IPS-18c (cell line): ENCODE data around the gene BBS7.

Experiments
- H3K4me3 ChIP-seq: 2 replicates; pipeline ENCODE4 v1.7.0; 2013; ENCODE audit warnings: low read depth, mild to moderate bottlenecking, low read length, moderate library complexity; ENCODE audit not compliant: insufficient read depth
- H3K9me3 ChIP-seq: one replicate; pipeline ENCODE4 v1.6.1; 2013; ENCODE audit warnings: mild to moderate bottlenecking, low read length, moderate library complexity; ENCODE audit not compliant: control insufficient read depth, insufficient read depth

BBS7 gene

DNA sequence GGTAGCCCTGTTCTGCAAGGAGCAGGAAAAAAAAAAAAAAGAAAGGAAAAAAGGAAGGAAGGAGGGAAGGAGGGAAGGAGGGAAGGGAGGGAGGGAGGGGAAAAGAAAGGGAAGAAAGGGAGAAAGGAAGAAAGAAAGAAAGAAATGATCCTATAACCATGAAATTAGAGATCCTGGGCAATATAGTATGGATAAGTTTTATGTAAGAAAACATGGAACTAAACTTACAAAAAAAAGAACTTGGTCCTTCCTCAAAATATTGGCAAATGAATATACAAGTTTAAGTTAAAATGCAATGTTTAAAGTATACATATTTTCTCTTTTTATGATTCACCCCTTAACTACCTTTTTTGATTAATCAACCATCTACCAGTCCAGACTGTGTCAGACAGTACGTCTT lies 18.9 kb downstream of the BBS7 start:
- Histone ChIP-seq H3K4me3 (no peak overlapping the region), H3K9me3 (no peaks in the 10 kb centered on the region)

DNA sequence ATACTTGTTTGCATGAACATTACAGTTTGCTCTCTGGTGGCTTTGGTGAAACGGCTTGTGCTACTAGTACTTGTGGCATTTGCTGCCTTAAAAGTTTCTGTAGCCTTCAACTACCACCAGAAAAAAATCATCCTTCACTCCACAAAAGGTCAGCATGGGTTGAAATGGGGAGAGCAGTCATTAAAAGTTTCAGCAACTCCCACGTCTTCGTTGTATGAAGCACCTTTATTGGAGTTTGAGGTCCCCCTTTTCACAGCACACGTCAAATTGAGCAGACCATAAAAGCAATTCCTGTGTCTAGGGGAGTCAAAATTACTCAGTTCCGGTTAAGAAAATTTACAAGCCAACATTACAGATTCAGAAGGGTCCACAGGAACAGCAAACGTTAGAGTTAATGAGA lies 23.6 kb downstream of the BBS7 start:
- H3K4me3 ChIP-seq: no peak overlapping the region

DNA sequence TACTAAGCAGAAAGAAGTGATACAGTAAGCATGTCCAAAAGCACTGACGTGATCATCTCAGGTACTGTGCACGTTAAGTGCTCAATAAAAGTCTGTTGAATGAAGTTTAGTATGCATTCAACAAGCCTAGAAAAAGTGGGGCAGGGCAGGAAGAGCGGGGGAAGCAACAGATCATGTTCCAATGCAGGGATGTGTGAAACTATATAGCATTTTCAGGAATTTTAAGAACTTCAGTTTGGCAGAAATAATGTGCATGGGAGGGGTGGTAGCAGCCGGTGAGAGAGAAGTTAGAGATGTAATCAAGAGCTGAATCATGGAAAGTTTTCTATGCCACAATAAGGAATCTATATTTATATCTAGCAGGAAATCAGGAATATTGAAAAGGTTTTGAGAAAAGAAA lies 27.4 kb downstream of the BBS7 start:
- Histone ChIP-seq H3K4me3 (no peak overlapping the region), H3K9me3 (no peaks in the 10 kb centered on the region)

More for the DNA sequence above, 23.6 kb downstream of the BBS7 start:
- H3K9me3 ChIP-seq: no peaks in the 10 kb centered on the region

DNA sequence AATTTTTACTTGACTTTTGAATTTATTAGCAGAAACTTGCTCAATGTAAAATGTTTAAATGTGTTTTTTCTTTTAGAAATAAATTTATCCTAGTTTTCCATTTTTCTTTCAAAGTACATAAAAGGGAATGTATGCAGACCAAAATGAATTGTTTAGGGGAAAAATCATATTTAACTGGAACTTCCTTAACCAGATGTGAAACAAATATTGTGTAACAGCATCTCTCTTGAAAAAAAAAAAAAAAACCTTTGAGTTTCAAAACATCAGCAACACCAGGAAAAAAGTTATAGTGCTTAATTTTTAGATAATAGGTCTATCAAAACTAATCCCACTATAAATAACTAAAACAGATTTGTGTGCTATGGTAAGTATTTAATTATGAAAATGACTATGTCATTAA lies 32.1 kb downstream of the BBS7 start:
- Histone ChIP-seq H3K9me3 (no peaks in the 10 kb centered on the region), H3K4me3 (no peak overlapping the region)

DNA sequence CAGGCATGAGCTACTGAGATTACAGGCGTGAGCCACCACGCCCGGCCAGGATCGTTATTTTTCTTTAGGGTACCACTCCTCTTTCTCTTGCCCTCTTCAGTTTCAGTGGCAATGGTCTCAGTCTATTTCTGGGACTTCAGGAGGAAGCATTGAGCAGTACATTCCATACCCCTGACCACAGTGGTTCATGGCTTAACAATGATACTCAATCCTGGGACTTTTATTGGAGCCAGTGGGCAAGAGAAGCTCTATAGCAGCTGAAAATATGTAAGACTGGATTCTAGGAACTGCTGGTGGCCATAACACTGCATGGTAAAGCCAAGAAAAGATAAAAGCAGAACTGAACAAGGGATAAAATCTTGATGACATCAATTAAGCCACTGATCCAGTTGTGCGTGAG lies 40.8 kb downstream of the BBS7 start:
- H3K9me3 ChIP-seq: no peaks in the 10 kb centered on the region
- H3K4me3 ChIP-seq: no peak overlapping the region

DNA sequence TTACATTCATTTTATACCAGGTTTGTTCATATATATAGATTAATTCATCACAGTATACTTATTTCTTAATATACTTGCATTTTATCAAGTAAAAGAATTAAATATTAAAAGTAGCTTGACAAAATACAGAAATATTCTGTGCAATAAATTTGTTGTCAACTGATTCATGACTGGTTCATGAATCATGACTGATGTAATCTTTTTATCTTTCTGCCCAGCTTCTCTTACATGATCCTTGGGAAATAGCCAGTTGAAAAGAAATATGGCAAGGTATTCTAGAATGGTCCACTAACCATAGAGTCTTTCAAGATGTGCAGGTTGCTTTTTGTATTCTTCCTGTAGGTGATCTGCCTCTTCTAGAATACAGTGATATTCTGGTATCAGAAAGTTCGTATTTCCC lies 42.4 kb downstream of the BBS7 start:
- Histone ChIP-seq H3K9me3 (no peaks in the 10 kb centered on the region), H3K4me3 (no peak overlapping the region)

DNA sequence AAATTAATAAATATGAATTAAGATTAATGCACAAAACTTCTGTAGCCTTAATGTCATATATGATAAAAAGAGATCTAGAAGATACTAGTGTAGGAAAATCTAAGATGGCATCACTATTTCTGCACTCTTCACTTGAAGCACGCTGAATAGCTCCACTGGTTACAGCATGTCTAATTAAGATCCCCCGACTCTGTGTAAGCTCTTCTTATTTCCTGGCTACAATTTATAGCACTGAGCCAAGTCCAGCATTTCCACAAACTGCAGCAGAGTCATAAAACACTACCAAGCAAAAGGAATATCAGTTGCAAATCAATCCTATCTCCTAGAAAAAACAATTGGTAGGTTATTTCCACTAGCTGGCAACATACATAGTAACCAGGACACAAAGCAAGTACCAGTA lies 45.3 kb downstream of the BBS7 start:
- no peak overlapping the region for H3K4me3 ChIP-seq
- no peaks in the 10 kb centered on the region for H3K9me3 ChIP-seq

DNA sequence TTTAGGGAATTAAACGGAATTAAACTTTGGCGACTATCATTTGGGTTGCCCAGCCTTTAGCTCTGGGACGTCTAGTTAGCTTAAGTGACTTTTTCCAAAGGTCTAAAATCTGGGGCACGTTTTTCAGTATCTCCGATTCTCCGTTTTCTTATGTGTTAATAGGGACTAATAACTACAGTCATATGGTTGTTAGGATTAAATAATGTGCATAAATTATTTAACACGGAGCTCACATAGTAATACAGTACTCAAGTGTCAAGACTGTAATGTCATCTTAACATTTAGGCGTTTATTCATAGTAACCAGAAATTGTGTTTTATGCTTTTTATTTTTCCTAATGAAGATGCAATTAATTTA lies 46.1 kb downstream of the BBS7 start:
- peak overlapping the region; percentile 49; the same call in 1 of the 2 replicates for H3K4me3 ChIP-seq
- no peaks in the 10 kb centered on the region for H3K9me3 ChIP-seq

DNA sequence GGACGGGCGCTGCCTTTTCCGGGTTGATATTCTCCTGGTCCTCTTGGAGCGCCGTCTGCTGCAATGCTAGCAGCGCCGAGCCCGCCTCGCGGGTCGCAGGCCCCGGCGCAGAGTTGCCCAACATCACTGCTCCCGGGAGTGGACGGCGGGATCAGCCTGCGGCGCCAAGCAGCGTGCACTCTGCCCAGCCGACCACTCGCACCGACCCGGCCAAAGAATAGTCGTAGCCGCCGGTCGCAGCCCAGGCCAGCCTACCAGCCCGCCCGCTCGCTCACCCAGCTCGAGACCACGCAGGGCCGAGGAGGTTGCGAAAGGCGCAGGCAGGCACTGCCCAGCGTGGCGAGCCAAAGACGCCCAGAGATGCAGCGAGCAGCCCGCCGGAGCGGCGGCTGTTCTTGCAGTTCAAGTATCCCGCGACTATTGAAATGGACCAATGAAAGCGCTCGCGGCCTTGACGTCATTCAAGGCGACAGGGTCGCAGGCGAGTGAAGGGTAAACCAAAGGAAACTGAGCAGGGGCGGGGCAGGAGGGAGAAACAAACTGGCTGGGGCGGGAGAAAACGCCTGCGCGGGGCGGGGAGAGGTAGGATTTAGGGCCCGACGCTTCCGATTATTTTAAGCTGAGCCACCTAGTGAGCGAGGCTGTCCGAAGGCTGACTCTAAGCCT lies 46.6 kb downstream of the BBS7 start, which contains the start of gene CCNA2:
Gene CCNA2, minus strand, starts transcription at position 379 of the 666 bp plus-strand sequence. Its CDS starts 255 bp downstream, at position 124.
- H3K9me3 ChIP-seq: no peaks in the 10 kb centered on the region
- peak within 1 kb of the TSS; percentile 92 for H3K4me3 ChIP-seq

DNA sequence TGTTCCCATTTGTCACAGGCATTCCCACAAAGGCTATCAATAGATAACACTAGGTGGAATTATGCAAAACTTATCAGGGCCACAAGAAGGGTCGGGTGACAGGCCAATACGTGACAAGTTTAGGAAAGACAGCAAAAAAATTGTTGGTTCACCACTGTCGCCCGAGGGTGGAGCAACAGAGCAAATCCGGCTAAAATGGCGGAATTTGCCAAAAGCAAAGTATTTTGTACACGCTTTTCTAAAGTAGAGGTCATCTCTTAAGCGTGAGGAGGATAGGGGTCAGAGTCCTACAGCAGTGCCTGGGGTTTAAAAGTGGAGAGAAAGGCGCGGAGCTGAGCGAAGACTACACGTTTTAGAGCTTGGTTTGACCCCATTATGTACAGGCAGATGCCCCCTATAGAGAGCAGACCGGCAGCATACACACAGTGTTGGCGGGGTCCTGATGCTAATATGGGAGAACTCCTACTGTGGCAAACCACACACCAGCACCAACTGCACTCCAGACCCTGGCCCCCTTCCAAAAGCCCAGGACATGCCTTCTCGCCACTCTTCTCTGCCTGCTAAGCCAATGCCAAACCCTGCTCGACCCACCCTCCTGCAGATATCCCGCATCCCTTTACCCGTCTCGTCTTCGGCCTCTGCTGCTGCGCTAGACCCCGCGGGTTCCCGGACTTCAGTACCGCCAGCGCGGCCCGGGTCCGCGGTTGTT lies 47.3 kb downstream of the BBS7 start:
- peak overlapping the region; percentile 92 for H3K4me3 ChIP-seq
- H3K9me3 ChIP-seq: no peaks in the 10 kb centered on the region

DNA sequence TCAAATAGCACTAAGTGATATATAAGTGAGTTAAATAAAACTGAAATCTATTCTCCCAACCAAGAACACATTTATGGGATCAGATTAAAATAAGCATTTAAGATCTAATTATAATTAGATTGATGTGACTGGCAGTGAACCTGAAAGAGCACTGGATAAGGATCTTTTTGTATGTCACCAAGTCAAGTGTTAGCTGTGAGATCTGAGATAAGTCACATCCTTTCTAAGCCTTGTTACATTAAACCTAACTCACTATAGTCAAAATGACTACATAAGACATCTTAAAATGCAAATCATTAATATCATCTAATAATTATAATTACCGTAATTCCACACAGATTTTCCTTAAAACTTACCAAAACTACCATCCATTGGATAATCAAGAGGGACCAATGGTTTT lies 48.2 kb downstream of the BBS7 start:
- Histone ChIP-seq H3K9me3 (no peaks in the 10 kb centered on the region), H3K4me3 (no peak overlapping the region)

DNA sequence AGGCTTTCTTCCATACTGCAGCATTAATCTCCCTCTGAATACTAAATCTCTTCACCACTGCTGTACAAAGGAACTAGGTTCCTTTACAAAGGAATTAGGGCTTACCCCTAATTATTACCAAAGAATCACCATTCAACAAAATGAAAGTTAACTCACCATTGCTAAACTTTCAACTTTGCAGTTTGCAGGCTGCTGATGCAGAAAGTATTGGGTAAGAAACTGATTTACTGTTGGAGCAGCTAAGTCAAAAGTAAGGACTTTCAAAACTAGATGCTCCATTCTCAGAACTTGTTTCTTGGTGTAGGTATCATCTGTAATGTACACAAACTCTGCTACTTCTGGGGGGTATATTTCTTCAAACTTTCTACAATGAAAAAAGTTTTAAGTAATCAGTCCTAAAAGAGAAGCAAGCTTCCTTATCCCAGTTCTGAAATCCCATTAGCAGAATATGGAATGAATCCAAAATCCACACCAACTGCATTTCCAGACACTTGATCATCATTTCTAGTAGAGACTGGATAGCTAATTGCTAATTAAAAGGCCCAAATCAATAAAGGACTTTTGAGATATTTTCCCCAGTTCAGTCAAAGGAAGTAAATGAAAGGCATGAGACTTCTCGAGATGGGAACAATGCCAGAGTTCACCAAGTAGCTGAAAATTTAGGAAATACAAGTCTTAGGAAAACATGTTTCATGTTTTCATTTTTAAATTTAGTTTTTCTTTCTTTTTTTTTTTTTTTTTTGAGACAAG lies 50.9 kb downstream of the BBS7 start:
- H3K9me3 ChIP-seq: no peaks in the 10 kb centered on the region
- no peak overlapping the region for H3K4me3 ChIP-seq

DNA sequence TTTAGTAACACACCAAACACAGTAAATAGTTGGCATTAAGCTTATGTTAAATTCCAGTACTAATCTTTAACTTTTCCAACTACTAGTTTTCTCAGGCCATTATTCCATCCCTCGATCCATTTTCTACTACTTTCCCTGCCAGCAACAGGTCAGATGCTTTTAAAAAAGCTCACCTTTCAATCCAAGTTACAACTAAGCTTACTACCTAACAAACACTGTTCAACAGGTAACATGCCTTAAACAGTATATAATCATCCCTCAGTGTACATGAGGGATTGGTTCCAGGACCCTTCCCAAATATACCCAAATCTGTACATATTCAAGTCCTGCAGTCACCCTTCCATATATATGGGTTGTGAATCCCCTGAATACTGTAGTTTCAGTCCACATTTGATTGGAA lies 52.1 kb downstream of the BBS7 start:
- Histone ChIP-seq H3K9me3 (no peaks in the 10 kb centered on the region), H3K4me3 (no peak overlapping the region)

DNA sequence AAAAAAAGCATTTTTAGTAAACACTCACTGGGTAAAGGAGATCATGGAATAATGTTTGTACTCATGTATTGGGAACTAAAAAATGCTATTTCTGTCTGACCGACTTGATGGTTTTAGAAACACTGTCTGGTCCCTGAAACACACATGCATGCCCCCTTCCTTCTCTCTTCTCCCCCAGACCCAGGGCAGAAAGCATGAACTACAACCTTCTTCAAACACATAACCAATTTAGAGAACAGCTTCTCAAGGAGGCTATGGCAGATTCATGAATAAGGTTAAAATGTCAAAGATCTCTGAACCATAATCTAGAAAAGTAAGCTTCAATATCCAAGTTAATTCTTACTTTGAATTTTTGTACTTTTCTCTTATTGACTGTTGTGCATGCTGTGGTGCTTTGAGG lies 52.6 kb downstream of the BBS7 start:
- no peak overlapping the region for H3K4me3 ChIP-seq
- no peaks in the 10 kb centered on the region for H3K9me3 ChIP-seq

DNA sequence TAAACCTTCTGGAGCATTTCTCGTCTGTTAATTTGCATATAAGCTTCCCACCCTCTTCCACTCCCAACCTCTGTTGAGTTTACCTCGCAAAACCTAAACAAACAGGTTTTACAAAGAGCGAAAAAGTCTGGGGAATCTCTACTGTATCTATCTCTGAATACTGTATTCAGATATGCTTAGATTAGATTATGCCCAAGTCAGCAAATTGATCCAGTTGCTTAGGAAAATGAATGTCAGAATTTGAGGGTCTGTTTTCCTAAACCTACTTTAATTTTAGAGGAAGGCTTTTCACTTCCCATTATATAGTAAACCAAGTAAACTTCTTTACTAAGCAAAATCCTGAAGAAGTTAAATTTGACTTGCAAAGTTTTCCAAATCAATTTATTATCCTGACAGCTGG lies 53.3 kb downstream of the BBS7 start:
- Histone ChIP-seq H3K4me3 (no peak overlapping the region), H3K9me3 (no peaks in the 10 kb centered on the region)

DNA sequence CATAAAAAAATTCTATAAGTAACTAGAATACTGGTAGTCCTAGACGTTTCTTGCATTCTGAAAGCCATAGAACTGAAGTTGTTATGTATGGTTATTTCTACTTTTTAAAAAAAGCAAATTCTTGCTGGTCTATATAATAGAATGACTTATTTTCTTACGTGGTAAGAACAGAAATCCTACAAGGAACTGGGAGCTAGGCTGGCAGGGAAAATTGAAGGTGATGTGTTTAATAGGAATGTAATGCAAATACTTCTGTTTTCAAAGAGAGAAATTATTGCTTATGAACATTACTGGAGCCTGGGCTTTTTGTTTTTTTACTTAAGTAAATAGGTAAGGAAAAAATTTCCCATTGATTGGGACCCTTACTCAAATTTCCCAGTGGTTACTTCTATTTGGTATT lies 55.5 kb downstream of the BBS7 start:
- no peaks in the 10 kb centered on the region for H3K9me3 ChIP-seq
- no peak overlapping the region for H3K4me3 ChIP-seq

DNA sequence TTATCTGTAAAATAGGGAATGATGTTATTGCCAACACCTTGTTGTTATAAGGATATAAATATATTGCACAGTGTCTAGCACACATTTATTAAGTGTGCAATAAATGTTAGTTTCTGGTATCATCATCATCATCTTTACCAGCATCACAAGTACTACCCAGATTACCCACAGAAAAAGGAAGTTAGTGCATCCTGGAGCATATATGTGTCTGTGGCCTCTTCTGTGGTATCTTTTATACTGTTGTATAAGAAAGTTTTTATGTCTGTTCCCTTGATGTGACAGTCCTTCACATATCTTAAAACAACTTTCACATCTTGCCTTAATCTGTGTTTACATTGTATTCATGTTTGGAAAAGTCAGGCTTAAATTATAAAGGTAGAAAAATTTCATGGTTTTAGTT lies 59.2 kb downstream of the BBS7 start:
- Histone ChIP-seq H3K4me3 (no peak overlapping the region), H3K9me3 (no peaks in the 10 kb centered on the region)

DNA sequence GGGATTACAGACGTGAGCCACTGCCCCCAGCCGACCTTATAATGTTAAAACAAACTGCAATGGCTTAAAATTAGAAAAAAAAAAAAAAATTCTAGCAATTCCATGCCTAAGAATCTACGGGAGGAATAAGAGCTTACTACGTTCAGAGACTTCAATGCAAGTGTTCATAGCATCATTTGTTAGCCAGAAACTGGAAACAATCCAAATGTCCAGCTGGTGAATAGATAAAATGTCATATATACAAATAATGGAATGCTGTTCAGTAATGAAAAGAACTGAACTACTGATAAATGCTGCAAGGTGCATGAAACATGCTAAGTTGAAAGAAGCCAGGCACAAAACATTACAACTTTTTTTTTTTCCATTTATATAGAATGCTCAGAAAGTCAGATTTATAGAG lies 63.9 kb downstream of the BBS7 start:
- H3K9me3 ChIP-seq: no peaks in the 10 kb centered on the region
- H3K4me3 ChIP-seq: no peak overlapping the region
